NCI-H345 treated with DMSO at 0.1 percent for 48 hours (cell line): ENCODE data around the gene UBN1.
"Not testable (repeated sequence)": the region's sequence is repeated elsewhere in the genome, so short reads cannot be mapped to it uniquely, and the experiment has no call there.

ENCODE experiments used
- DNase-seq: peaks from one replicate; lab custom pipeline; 2025; ENCODE audit not compliant: unreplicated experiment; lab: John Stamatoyannopoulos, UW

UBN1 gene

GRCh38 chr16:4927661-4928060 lies 80.4 kb downstream of the UBN1 start:
- no peak for DNase-seq

GRCh38 chr16:4928227-4928626 lies 80.9 kb downstream of the UBN1 start:
- DNase-seq: no peak

- DNase-seq: not testable (repeated sequence)
Measured at GRCh38 chr16:4929619-4930018, 82.3 kb downstream of the UBN1 start.

GRCh38 chr16:4931381-4931780 lies 84.1 kb downstream of the UBN1 start:
- no peak for DNase-seq
